ENCODE measurements around the gene HPD. TPM values are rescaled to one million over a fixed set of nuclear protein-coding genes. Genes with fewer than 3 reads are reported as not detected.

Gene HPD
- polyA plus RNA-seq, 1 of the 3 experiments (the other 2 are of a cell fraction) = 1.9 TPM

GRCh38 chr12:121819212-121819949 lies 39.3 kb downstream of the HPD start:
- 95% methylated on average over 17 of the region's 22 CpGs for WGBS (ENCODE audit: low lambda C conversion rate)
- H3K36me3 ChIP-seq (replicated peaks in 1 of 2; ENCODE audit: control insufficient read depth in 1 of 2, insufficient read depth in 2 of 2, low read length in 1 of 2) = peaks cover 50 to 57% of the 10 kb centered on the region in 2 experiments
- POLR2A ChIA-PET = no interaction called here
- no peak overlapping the region for H3K27ac ChIP-seq (ENCODE audit: low read depth in 2 of 2, low read length in 1 of 2)
- no peaks in the 10 kb centered on the region for H3K9me2 ChIP-seq
- 0 out of 2 replicates have a peak, but pooled peaks cover 3% of the 10 kb centered on the region for H4K20me1 ChIP-seq (ENCODE audit: insufficient read depth)
- H3K4me1 ChIP-seq (ENCODE audit: control insufficient read depth in 1 of 2, insufficient read depth in 2 of 2, low read depth in 1 of 2, low read length in 1 of 2) = no peaks in the 10 kb centered on the region; a peak in 1 of 4 replicates
- H3K27me3 ChIP-seq (ENCODE audit: insufficient read depth) = no peaks in the 10 kb centered on the region
- H3F3A ChIP-seq (replicated peaks; ENCODE audit: insufficient read depth) = no peaks in the 10 kb centered on the region
- TF ChIP-seq SIN3A (IDR thresholded peaks at IDR 0.05; ENCODE audit: borderline replicate concordance, low read depth, low read length) (no peak), RCOR1 (IDR thresholded peaks at IDR 0.05; ENCODE audit: low read length) (no peak)
- TF ChIP-seq, protein P1, sequence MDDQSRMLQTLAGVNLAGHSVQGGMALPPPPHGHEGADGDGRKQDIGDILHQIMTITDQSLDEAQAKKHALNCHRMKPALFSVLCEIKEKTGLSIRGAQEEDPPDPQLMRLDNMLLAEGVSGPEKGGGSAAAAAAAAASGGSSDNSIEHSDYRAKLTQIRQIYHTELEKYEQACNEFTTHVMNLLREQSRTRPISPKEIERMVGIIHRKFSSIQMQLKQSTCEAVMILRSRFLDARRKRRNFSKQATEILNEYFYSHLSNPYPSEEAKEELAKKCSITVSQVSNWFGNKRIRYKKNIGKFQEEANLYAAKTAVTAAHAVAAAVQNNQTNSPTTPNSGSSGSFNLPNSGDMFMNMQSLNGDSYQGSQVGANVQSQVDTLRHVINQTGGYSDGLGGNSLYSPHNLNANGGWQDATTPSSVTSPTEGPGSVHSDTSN (IDR thresholded peaks at IDR 0.05) = no peak
- H3K4me2 ChIP-seq = no peak overlapping the region
- CTCF ChIA-PET = interaction anchor here (11.0 kb wide), 1 partner anchor 25 kb away, joined by 92 read pairs; the partner anchor contains the start of gene RHOF
- DNase-seq = no peak
- H3K79me2 ChIP-seq (ENCODE audit: insufficient read depth) = peaks cover 19% of the 10 kb centered on the region
- H3K9me3 ChIP-seq = no peaks in the 10 kb centered on the region
- no peak overlapping the region for H2AFZ ChIP-seq (ENCODE audit: low read depth)
- H3K4me3 ChIP-seq (ENCODE audit: low read depth in 2 of 2, low read length in 1 of 2) = no peak overlapping the region
- H3K9ac ChIP-seq = no peak overlapping the region

DNA sequence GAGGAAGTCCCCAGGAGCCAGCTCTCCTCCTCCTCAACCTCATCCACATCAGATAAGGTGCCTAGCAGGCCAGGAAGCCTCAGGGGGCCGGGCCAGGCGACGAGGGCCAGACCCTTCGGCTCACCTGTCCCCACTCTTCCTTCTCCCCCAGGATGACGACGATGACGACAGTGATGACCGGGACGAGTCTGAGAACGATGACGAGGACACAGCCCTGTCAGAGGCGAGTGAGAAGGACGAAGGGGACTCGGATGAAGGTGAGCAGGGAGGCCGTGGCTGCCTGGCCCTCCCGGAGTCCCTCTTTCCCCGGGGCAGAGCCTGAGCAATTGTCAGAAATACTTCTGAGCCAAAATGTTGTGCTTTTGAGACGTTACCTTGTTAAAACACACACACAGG lies 41.0 kb downstream of the HPD start:
- H3K9me2 ChIP-seq = no peaks in the 10 kb centered on the region
- no peak overlapping the region for H3K4me2 ChIP-seq
- no peak for DNase-seq
- peaks cover 16% of the 10 kb centered on the region for H4K20me1 ChIP-seq (ENCODE audit: insufficient read depth)
- 96% methylated on average over 18 of the region's 18 CpGs for WGBS (ENCODE audit: low lambda C conversion rate)
- no peaks in the 10 kb centered on the region for H3K27me3 ChIP-seq (ENCODE audit: insufficient read depth)
- CTCF ChIA-PET = interaction anchor here (18.3 kb wide), 1 partner anchor 23 kb away, joined by 675 read pairs; the partner anchor contains the start of gene RHOF
- H3K79me2 ChIP-seq (ENCODE audit: insufficient read depth) = peaks cover 34% of the 10 kb centered on the region
- H2AFZ ChIP-seq (ENCODE audit: low read depth) = no peak overlapping the region
- no peak for TF ChIP-seq IRF3 (IDR thresholded peaks at IDR 0.05; ENCODE audit: low read depth, low read length)
- TF ChIP-seq, protein P2, sequence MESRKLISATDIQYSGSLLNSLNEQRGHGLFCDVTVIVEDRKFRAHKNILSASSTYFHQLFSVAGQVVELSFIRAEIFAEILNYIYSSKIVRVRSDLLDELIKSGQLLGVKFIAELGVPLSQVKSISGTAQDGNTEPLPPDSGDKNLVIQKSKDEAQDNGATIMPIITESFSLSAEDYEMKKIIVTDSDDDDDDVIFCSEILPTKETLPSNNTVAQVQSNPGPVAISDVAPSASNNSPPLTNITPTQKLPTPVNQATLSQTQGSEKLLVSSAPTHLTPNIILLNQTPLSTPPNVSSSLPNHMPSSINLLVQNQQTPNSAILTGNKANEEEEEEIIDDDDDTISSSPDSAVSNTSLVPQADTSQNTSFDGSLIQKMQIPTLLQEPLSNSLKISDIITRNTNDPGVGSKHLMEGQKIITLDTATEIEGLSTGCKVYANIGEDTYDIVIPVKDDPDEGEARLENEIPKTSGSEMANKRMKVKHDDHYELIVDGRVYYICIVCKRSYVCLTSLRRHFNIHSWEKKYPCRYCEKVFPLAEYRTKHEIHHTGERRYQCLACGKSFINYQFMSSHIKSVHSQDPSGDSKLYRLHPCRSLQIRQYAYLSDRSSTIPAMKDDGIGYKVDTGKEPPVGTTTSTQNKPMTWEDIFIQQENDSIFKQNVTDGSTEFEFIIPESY (IDR thresholded peaks at IDR 0.05; ENCODE audit: borderline replicate concordance, low read depth) = no peak
- TF ChIP-seq RFX5 (IDR thresholded peaks at IDR 0.05; ENCODE audit: low read length) = no peak
- no peak for TF ChIP-seq EZH2phosphoT487 (IDR thresholded peaks at IDR 0.05; ENCODE audit: borderline replicate concordance, low read depth)
- H3K36me3 ChIP-seq (replicated peaks in 1 of 2; ENCODE audit: control insufficient read depth in 1 of 2, insufficient read depth in 2 of 2, low read length in 1 of 2) = peaks cover 49 to 55% of the 10 kb centered on the region in 2 experiments
- H3K9me3 ChIP-seq = no peaks in the 10 kb centered on the region
- H3K27ac ChIP-seq (ENCODE audit: low read depth in 2 of 2, low read length in 1 of 2) = no peak overlapping the region
- POLR2A ChIA-PET = no interaction called here
- no peaks in the 10 kb centered on the region for H3F3A ChIP-seq (replicated peaks; ENCODE audit: insufficient read depth)
- H3K9ac ChIP-seq = no peak overlapping the region
- H3K4me3 ChIP-seq (ENCODE audit: low read depth in 2 of 2, low read length in 1 of 2) = no peak overlapping the region
- H3K4me1 ChIP-seq (ENCODE audit: control insufficient read depth in 1 of 2, insufficient read depth in 2 of 2, low read depth in 1 of 2, low read length in 1 of 2) = peaks cover 5 to 6% of the 10 kb centered on the region in 2 experiments; a peak in 2 of 4 replicates
